HL-60 (cell line): ENCODE measurements around the gene TANGO6.

Experiments used
- DNase-seq, 2 experiments: peaks; one replicate each; pipeline ENCODE4 v3.0.0-alpha.2; 2010 to 2020; ENCODE audit warnings: low read depth in 1 of 2, low spot score in 1 of 2
- H3K27ac ChIP-seq: fragments of 250-450 bp; sonication (Bioruptor Pico); replicated peaks from 2 replicates; pipeline ENCODE4 v1.5.1; 2020; ENCODE audit warnings: mild to moderate bottlenecking, moderate library complexity
- H3K27me3 ChIP-seq: fragments of 250-450 bp; sonication (Bioruptor Pico); 2 replicates; pipeline ENCODE4 v1.5.1; 2021; ENCODE audit warnings: mild to moderate bottlenecking, moderate library complexity; ENCODE audit not compliant: insufficient read depth, poor library complexity, severe bottlenecking
- H3K4me3 ChIP-seq: replicated peaks from 2 replicates; pipeline ENCODE4 v1.5.1; 2011; ENCODE audit warnings: mild to moderate bottlenecking, control low read depth, low read length; ENCODE audit not compliant: insufficient read depth
- GABPA ChIP-seq: IDR thresholded peaks from 2 replicates; pipeline ENCODE4 v1.6.1; 2012; ENCODE audit warnings: low read depth
- POLR2AphosphoS5 ChIP-seq: IDR thresholded peaks from 2 replicates; pipeline ENCODE4 v1.6.1; 2012; ENCODE audit warnings: low read depth
- REST ChIP-seq: IDR thresholded peaks from 2 replicates; pipeline ENCODE4 v1.6.1; 2012; ENCODE audit warnings: low read depth; ENCODE audit not compliant: insufficient replicate concordance
- SPI1 ChIP-seq: IDR thresholded peaks from 2 replicates; pipeline ENCODE4 v1.6.1; 2012; ENCODE audit warnings: low read depth, mild to moderate bottlenecking, borderline replicate concordance
- TF ChIP-seq, protein P1 (sequence below): IDR thresholded peaks from one replicate; pipeline ENCODE4 v1.5.1; 2011; ENCODE audit warnings: low read length, control low read depth, inconsistent platforms; ENCODE audit not compliant: insufficient read depth

TANGO6 gene

GRCh38 chr16:68980695-68981315 is 137.5 kb downstream of the TANGO6 start:
- DNase-seq: no peak
- Histone ChIP-seq H3K27ac (no peak overlapping the region), H3K4me3 (no peak overlapping the region), H3K27me3 (no peaks in the 10 kb centered on the region)
- no peak for TF ChIP-seq POLR2AphosphoS5
- TF ChIP-seq SPI1: no peak
- TF ChIP-seq, protein P1, sequence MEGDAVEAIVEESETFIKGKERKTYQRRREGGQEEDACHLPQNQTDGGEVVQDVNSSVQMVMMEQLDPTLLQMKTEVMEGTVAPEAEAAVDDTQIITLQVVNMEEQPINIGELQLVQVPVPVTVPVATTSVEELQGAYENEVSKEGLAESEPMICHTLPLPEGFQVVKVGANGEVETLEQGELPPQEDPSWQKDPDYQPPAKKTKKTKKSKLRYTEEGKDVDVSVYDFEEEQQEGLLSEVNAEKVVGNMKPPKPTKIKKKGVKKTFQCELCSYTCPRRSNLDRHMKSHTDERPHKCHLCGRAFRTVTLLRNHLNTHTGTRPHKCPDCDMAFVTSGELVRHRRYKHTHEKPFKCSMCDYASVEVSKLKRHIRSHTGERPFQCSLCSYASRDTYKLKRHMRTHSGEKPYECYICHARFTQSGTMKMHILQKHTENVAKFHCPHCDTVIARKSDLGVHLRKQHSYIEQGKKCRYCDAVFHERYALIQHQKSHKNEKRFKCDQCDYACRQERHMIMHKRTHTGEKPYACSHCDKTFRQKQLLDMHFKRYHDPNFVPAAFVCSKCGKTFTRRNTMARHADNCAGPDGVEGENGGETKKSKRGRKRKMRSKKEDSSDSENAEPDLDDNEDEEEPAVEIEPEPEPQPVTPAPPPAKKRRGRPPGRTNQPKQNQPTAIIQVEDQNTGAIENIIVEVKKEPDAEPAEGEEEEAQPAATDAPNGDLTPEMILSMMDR: no peak
- no peak for TF ChIP-seq GABPA
- no peak for TF ChIP-seq REST

DNA sequence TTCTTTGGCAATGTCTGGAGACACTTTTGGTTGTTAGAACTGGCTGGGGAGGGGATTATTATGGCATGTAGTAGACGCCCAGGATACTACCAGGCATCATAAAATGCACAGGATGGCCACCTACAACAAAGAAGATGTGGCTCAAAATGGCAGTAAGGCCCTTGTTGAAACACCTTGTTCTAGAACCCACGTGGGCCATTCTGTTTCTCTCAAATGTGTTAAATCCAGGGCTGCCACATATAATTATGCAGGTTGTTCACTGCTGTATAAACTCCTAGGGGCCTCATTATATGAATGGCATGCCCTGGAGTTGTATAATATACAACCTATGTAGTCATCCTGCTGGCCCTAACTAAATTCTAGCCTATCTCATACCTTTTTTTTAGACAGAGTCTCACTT is 138.6 kb downstream of the TANGO6 start:
- DNase-seq: no peak
- Histone ChIP-seq H3K27me3 (no peaks in the 10 kb centered on the region), H3K27ac (no peak overlapping the region), H3K4me3 (no peak overlapping the region)
- TF ChIP-seq GABPA (no peak), SPI1 (no peak), POLR2AphosphoS5 (no peak), REST (no peak)
- TF ChIP-seq, protein P1: no peak

- DNase-seq: no peak
- Histone ChIP-seq H3K4me3 (no peak overlapping the region), H3K27me3 (no peaks in the 10 kb centered on the region), H3K27ac (no peak overlapping the region)
- TF ChIP-seq GABPA (no peak), POLR2AphosphoS5 (no peak), REST (no peak), SPI1 (no peak)
- TF ChIP-seq, protein P1: no peak
Measured at GRCh38 chr16:68984467-68984866, 141.1 kb downstream of the TANGO6 start.
